Lung (tissue), 12 donors: ENCODE results near the gene CYP2A13. TPM values are rescaled to one million over a fixed set of nuclear protein-coding genes. Genes with fewer than 3 reads are reported as not detected.
"Not testable (repeated sequence)": the region's sequence is repeated elsewhere in the genome, so short reads cannot be mapped to it uniquely, and the experiment has no call there.

Source experiments
- ATAC-seq: fragments of 200-7000 bp; cut with Tn5 transposase; one replicate; pipeline ENCODE4 v1.9.1; 2020; ENCODE audit warnings: moderate number of reproducible peaks; ENCODE audit not compliant: insufficient read depth, low FRiP score
- DNase-seq, 3 donors: peaks; one replicate each; pipeline ENCODE4 v3.0.0-alpha.2; 2013 to 2017
- H3K27ac ChIP-seq, 2 donors: one replicate each; pipeline ENCODE4 v1.5.1; 2013; ENCODE audit warnings: mild to moderate bottlenecking in 2 of 2, moderate library complexity in 2 of 2, control low read depth in 1 of 2, inconsistent platforms in 1 of 2, low read depth in 1 of 2, low read length in 1 of 2
- H3K27me3 ChIP-seq, 3 donors: one replicate each; pipeline ENCODE4 v1.5.1; 2013; ENCODE audit warnings: low read length in 2 of 3; ENCODE audit not compliant: control insufficient read depth in 3 of 3, insufficient read depth in 3 of 3
- H3K36me3 ChIP-seq, 4 donors: one replicate each; pipeline ENCODE4 v1.5.1; 2013; ENCODE audit warnings: low read length in 4 of 4, mild to moderate bottlenecking in 1 of 4, moderate library complexity in 1 of 4; ENCODE audit not compliant: control insufficient read depth in 4 of 4, insufficient read depth in 4 of 4
- H3K4me1 ChIP-seq, 5 donors: one replicate each; pipeline ENCODE4 v1.5.1; 2013; ENCODE audit warnings: low read length in 5 of 5, mild to moderate bottlenecking in 2 of 5, moderate library complexity in 1 of 5; ENCODE audit not compliant: control insufficient read depth in 5 of 5, insufficient read depth in 5 of 5
- H3K4me3 ChIP-seq: one replicate; pipeline ENCODE4 v1.5.1; 2013; ENCODE audit warnings: mild to moderate bottlenecking, control low read depth, moderate library complexity
- H3K9ac ChIP-seq, 2 donors: one replicate each; pipeline ENCODE4 v1.5.1; 2013; ENCODE audit warnings: low read length in 2 of 2, control low read depth in 1 of 2; ENCODE audit not compliant: insufficient read depth in 1 of 2
- H3K9me3 ChIP-seq, 4 donors: one replicate each; pipeline ENCODE4 v1.5.1; 2013; ENCODE audit warnings: low read length in 3 of 4, mild to moderate bottlenecking in 1 of 4, moderate library complexity in 1 of 4; ENCODE audit not compliant: control insufficient read depth in 4 of 4, insufficient read depth in 3 of 4
- CTCF ChIP-seq: IDR thresholded peaks from 2 replicates; pipeline ENCODE4 v1.5.1; 2012; ENCODE audit warnings: mild to moderate bottlenecking; ENCODE audit errors: control extremely low read depth, extremely low read depth
- WGBS, 2 donors: extraction: QIAGEN DNeasy Blood & Tissue Kit; methylation state at CpG; one replicate each; pipeline ENCODE4 v1.1.7; 2013; 5-methylcytosine and 5-hydroxymethylcytosine counted together
- polyA plus RNA-seq, 2 donors: library from polyadenylated mRNA; stranded (reverse); fragments of 200-250 nt; gene quantifications; one replicate each; pipeline ENCODE4 v1.2.1, GENCODE V29; 2013
- total RNA-seq, 2 donors: library from RNA; depleted of rRNA in 1 of 2; stranded (reverse); fragments of >200 nt in 1 of 2; gene quantifications; one replicate each; pipeline ENCODE4 v1.2.1, GENCODE V29; 2014 to 2021
- donor health status: control.
- donor health status: control.
- donor health status: Bipolar disorder and iron deficiency.
- donor health status: healthy.
- donor health status: DM: yes; HTN: yes; CAD: no.

The CYP2A13 gene
- total and polyA plus RNA-seq, 4 donors = 0.18 to 1.3 (median 0.28) TPM

- Histone ChIP-seq H3K4me3 (no peak within 1 kb of the TSS), H3K36me3 (no peaks in the 10 kb centered on the region), H3K4me1 (peaks cover 0 to 3% (median 0%) of the 10 kb centered on the region in 5 donors), H3K9ac (no peak within 1 kb of the TSS), H3K27me3 (no peaks in the 10 kb centered on the region), H3K27ac (no peak within 1 kb of the TSS), H3K9me3 (peaks cover 0 to 2% (median 0%) of the 10 kb centered on the region in 4 donors)
- no peak for TF ChIP-seq CTCF
- DNase-seq = no peak
- ATAC-seq = no peak
- WGBS, 2 donors = 71 to 82% methylated on average over 7 of the region's 7 CpGs
Measured at GRCh38 chr19:41114132-41114531, 25.9 kb downstream of the CYP2A13 start, which contains the start of gene CYP2F1. TSS of gene CYP2F1 (plus strand) at chr19:41114432. CDS start at chr19:41116189, 1,757 bp downstream.

GRCh38 chr19:41116261-41116660, 28.0 kb downstream of the CYP2A13 start:
- H3K9ac ChIP-seq = no peak overlapping the region
- H3K27ac ChIP-seq = no peak overlapping the region
- 90 to 91% methylated on average over 8 of the region's 8 CpGs for WGBS, 2 donors
- H3K4me1 ChIP-seq = peaks cover 0 to 3% (median 0%) of the 10 kb centered on the region in 5 donors
- ATAC-seq = no peak
- no peak overlapping the region for H3K4me3 ChIP-seq
- no peak for TF ChIP-seq CTCF
- no peaks in the 10 kb centered on the region for H3K36me3 ChIP-seq
- H3K9me3 ChIP-seq = peaks cover 0 to under 1% (median 0%) of the 10 kb centered on the region in 4 donors
- DNase-seq = no peak
- H3K27me3 ChIP-seq = no peaks in the 10 kb centered on the region

GRCh38 chr19:41120929-41121911, 33.0 kb downstream of the CYP2A13 start:
- H3K27me3 ChIP-seq, H3K27ac ChIP-seq, ATAC-seq, H3K4me1 ChIP-seq, H3K4me3 ChIP-seq, H3K9me3 ChIP-seq, H3K9ac ChIP-seq, DNase-seq, H3K36me3 ChIP-seq: not testable (repeated sequence)
- 57 to 71% methylated on average over 33 to 36 of the region's 41 CpGs for WGBS, 2 donors

- ATAC-seq, H3K4me1 ChIP-seq, H3K4me3 ChIP-seq, H3K9ac ChIP-seq, H3K36me3 ChIP-seq, H3K27ac ChIP-seq, H3K27me3 ChIP-seq, H3K9me3 ChIP-seq, DNase-seq: not testable (repeated sequence)
- 90 to 92% methylated on average over 13 of the region's 13 CpGs for WGBS, 2 donors
Measured at GRCh38 chr19:41122846-41123245, 34.6 kb downstream of the CYP2A13 start.
